HG02852 (cell line): ENCODE results near the gene RDH12.
A peak's percentile ranks its signal among the peaks of the same experiment; 100 is the strongest.
"Not testable (repeated sequence)": the region's sequence is repeated elsewhere in the genome, so short reads cannot be mapped to it uniquely, and the experiment has no call there.

Source experiments
- ATAC-seq: cut with Tn5 transposase; IDR thresholded peaks from one replicate; pipeline ENCODE4 v1.9.1; 2021; ENCODE audit warnings: mild to moderate bottlenecking, moderate library complexity; ENCODE audit not compliant: unreplicated experiment

Gene RDH12

DNA sequence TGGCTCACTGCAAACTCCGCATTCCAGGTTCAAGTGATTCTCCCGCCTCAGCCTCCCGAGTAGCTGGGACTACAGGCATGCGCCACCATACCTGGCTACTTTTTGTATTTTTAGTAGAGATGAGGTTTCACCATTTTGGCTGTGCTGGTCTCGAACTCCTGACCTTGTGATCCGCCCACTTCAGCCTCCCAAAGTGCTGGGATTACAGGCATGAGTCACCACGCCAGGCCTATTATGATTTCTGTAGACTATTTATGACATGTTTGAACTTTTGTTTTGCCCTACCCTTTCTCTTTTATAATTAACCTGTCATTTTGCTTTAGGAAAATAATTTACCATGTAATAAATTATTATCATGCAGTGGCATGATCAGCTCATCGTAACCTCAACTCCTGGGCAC is at the start of gene RDH12:
TSS of gene RDH12 (plus strand) at position 395 of the 400 bp plus-strand sequence. CDS start 20,757 bp downstream, outside the sequence.
- ATAC-seq = not testable (repeated sequence)

DNA sequence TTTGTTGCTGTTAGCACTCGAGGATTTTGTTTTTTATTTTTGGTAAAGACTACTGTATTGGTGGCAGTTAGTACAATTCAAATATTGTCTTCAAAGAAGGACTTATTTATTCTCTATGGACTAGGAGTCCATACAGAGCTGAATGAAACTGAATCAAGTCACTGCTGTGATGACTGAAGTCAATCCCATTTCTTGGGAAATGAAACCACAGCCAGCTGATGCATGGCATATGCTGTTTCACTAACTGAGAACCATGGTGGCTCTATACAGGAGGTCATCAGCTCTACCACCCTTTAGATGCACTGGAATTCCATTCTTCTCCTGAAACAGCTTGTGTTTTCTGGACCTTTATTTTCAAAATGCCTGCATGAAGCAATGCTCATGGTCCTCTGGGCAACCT is 49.5 kb upstream of the RDH12 start:
- no peak for ATAC-seq

DNA sequence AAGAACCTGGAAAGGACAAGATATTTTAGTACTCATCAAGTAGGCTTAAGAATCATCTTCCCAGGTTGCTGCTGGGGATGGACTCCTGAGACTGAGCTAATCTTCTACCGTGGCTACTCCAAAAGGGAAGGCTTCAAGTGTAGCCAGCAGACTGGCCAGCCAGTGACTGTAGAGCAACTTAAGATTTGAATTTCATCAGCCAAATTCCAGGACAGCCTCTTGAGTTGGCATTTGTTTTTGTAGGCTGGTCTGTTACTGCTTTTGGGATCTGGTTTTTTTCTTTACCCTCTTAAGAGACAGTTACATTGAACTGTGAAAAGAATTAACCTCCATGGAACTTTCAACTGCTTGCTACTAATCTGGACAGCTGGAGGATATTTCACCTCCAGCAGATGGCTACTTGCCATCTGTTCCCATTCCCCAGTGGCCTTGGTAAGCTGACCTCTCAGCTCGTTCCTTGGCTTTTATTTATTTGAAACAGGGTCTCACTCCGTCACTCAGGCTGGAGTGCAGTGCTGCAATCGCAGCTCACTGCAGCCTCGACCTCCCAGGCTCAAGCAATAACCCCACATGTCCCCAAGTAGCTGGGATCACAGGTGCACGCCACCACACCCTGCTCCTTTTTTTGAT is 47.9 kb upstream of the RDH12 start:
- ATAC-seq = no peak

DNA sequence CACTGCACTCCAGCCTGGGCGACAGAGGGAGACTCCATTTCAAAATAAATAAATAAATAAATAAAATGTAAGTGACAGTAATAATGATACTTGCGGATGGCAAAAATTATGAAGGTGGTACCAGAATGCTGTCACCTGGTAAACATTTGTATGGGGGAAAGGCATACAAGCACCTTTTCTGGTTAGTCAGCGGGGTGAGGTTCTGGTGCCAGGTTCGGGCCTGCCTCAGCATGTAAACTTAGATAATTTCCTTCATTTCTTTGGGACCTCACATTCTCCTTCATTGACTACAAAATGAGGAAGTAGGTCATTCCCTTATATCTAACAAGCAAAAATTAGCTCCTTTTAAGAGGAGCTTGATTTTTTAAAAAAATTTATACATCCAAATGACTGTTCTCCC is 38.1 kb upstream of the RDH12 start:
- no peak for ATAC-seq

DNA sequence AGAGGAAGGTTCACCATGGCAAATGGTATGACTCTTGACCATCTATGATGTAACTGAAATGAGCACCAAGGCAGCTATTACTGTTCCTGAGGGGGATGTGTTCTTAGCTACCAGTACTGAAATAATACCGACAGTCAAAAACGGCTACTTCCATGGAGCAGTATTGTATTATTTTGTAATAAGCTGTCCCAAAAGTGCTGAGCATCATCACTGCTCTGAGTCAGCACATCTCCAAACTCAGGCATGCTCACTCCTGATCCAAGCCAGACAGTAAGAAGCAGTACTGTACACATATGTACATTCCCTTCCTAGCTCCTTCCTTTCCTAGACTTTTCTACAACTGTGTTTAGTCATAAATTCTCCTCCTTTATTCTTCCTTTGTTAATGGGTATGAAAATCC is 35.8 kb upstream of the RDH12 start:
- ATAC-seq = no peak

DNA sequence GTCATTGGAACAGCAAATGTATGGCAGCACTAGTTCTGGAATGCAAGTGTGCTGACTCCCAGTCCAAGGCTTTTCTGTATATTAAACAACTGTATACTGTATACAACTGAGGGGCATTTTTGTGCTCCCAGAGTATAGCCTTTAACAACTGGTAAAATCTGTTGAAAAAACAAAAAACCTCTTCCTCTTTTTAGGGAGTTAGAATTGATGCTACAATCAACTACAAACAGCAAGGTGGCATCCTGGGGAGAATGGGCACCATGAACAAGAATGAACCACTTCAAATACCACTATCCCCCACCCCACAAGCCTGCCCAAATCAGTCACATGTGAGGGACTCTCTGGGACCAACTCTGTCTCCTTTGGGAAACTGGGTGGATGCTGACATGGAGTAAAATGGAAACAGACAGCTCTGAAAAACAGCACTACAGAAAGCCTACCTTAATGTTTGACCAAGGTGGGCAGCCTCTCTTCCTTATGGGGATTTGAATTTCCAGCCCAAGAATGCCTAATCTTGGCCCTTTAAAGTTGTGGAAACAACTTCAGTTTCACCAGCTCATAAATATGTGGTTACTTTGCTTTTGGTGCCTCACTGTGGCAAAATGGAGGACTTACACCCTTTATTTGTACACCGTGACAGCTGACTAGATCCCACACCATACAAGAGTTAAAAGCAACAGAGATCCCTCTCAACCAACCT is 34.8 kb upstream of the RDH12 start:
- no peak for ATAC-seq

DNA sequence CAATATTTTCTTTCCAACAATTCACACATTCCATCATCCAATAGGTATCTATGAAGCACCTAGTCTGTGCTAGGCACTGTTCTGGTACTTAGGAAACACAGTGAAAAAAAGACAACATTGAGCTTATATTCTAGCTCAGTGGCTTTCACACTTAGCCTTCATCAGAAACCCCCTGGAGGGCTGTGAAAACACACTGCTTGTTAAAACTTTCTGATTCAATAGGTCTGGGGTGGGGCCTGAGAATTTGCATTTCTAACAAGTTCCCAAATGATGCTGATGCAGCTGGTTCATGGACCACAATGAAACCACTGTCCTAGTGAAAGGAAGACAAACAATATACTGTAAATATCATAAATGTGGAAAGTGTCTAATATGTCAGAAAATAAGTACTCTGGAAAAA is 33.1 kb upstream of the RDH12 start:
- ATAC-seq = no peak

DNA sequence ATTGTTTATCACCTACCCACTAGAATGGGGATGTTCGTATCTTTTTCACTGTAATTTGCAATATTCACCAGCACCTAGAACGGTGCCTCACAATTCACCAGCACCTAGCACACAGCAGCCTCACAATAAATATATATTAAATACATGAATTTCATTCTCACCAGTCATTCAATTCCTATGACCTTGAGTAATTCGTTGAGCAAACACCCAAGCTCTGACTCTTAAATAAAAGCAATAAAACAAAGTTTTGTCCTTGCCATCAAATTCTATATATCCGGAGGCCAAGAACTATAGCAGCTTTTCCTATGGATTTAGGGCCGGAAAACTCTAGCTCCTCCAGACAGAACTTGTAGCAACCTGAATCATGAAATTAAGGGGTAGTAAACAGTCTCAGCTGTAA is 28.2 kb upstream of the RDH12 start:
- no peak for ATAC-seq

DNA sequence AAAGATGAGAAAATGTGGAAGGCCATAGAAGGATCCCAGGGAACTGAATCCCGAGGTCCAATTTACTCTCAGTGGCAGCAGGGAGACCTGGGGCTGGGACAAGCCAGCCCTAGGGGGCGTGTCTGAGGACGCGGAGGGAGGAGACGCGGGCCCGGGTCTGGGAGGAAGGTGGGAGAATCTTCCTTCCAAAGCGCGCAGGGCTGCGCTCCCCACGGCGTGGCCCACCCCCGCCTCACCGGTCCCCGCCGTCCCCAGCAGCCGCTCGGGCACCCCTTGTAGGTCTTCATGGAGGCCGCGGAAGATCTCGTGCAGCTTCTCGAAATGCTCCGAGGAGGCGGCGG is 27.6 kb upstream of the RDH12 start:
- peak; percentile 49 for ATAC-seq

DNA sequence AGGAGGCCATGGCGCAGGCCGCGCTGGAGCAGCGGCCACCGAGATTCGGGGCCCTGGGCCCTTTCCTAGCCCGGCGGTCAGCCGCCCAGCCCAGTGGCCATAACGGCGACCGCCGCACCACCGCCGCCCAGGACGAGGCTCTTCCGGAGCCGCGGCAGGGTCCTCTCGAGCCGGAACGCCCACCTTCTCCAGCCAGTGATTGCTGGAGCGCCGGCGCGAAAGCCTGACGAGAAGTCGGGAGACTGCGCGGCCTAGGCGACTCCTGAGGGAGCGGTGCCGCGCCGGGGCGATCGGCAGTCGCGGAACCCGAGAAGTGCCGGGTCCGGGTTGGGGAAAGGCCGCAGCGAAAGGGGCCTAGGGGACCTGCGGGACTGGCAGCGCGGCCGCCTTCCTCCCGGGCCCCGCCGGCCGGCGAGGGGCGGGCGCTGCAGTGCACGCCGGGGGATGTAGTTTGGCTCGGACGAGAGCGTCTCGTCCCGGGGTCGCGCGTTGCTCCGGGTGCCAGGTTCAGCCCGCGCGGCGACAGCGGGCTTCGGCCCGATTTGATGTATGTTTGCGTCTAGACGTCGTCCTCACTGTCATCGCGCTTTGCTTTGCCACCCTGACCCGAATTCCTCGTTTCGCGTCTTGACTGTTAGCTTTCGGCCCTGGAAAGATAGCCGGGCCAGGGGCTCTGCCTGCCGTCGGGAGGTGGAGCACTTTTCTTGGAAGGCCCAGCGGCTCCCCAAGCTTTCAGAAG is 27.0 kb upstream of the RDH12 start, which contains the start of gene VTI1B:
TSS of gene VTI1B (minus strand) at position 153 of the 739 bp plus-strand sequence. CDS start at position 10, 143 bp downstream.
- ATAC-seq = peak; percentile 90

DNA sequence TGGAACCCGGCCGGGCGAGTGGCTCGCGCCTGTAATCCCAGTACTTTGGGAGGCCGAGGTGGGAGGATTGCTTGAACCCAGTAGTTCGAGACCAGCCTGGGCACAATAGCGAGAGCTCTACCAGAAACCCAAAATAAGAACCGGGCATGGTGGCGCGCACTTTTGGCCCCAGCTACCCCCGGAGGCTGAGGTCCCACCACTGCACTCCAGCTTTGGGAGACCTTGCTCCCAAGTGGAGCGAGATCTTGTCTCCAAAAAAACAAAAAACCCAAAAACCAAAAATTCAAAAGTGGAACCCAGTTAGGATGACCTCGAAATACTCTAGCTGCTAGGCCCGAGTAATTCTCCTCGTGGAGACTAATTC is 26.5 kb upstream of the RDH12 start:
- no peak for ATAC-seq

DNA sequence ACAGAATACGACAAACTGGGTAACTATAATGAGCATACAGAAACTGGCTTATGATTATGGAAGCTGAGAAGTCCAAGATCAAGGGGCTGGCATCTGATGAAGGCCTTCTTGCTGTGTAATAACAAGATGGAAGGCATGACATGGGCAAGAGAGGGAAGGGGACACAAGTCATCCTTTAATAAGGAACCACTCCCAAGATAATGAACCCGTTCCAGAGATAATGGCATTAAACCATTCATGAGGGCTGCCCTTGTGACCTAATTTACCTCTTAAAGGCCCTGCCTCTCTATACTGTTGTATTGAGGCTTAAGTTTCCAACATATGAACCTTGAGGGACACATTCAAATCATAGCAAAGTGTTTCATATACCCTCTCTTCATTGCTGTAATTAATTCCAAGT is 22.7 kb upstream of the RDH12 start:
- no peak for ATAC-seq

DNA sequence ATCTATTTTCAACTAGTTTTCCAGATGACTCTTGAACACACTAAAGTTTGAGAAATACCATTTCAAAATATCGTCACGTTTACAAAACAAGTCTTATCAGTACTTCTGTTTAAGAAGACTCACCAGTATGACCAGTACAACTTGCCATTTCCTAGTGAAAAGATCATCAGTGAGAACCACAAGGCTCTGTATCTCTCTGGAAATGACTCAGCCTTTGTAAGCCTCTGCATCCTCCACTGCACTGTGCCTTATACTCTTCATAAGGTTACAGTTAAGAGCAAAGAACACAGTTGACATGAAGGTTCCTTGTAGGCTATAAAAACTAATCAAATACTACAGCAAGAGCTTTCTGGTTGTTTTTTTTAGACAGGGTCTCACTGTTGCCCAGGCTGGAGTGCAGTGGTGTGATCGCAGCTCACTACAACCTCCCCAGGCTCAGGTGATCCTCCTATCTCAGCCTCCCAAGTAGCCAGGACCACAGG is 21.5 kb upstream of the RDH12 start:
- peak; percentile 100 for ATAC-seq

DNA sequence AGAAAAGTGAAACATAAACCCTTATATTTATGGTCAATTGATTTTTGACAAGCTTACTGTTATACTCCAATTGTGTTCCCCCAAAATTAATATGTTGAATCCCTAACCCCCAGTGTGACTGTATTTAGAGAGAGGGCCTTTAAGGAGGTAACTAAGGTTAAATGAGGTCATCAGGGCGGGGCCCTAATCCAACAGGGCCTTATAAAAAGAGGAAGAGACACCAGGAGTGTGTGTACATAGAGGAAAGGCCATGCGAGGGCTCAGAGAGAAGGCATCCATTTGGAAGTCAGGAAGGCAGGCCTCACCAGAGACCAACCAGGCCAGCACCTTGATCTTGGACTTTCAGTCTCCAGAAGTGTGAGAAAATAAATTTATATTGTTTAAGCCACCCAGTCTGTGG is 20.7 kb upstream of the RDH12 start:
- ATAC-seq = no peak

DNA sequence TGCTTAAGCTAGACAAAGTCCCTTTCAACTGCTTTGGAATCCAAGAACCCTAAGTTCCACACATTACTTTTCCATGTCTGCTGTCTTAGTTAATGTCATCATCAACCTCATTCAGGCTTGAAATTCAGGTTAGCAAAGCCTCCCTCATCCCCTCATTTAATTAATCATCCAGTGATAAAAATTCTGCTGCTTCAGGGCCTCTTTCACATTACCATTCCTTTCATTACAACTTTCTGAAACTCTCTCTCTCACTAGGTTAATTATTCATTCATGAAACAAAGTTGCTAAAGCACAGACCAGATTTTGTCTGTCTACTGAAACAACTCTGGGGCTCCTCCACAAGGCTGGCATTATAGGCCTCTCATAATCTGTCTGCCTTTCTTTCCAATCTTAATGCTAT is 17.8 kb upstream of the RDH12 start:
- ATAC-seq = no peak

DNA sequence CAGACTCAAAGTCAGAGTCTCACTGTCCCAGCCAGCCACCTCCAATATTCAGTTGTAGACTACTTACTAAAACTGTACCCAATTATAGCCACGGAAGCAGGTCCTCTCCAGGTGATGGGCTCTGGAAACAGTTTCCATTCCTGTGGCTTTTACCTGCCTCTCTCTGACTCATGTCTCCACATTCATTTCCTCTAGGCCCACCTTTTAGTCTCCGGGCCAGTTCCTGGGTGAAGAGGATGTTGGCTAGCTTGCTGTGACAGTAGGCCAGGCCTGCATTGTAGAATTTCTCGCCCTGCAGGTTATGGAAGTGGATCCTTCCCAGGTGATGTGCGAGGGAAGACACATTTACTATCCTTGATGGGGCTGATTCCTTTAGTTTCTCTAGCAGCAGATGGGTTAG is 11.7 kb upstream of the RDH12 start:
- no peak for ATAC-seq

DNA sequence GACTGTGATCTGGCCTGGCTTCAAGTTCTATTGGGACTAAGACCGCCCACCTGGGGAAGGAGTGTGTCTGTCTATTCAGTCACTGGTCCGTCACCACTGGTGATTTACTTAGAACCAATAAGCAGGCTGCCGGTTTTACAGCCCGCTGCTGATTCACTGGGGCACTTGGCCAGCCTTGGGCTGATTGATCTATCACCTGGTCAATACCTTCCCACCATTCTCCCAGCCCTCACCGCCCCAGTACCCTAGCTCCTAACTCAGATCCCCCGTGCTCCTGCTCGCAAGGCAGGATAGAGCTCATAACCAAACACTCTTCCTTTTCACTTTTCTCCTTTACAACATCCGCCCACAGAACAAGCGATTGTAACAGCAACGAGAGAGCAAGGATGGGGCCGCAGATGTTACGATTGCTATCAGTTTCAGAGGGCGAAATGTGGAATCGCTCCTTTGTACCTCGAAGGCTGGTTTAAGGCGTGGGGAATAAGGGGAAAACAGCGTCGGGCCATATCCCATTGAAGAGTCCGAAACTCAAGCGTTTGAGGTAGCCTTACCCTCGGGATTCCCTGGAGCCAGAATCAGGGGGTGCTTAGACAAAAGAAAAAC is 6.8 kb upstream of the RDH12 start:
- peak; percentile 86 for ATAC-seq

DNA sequence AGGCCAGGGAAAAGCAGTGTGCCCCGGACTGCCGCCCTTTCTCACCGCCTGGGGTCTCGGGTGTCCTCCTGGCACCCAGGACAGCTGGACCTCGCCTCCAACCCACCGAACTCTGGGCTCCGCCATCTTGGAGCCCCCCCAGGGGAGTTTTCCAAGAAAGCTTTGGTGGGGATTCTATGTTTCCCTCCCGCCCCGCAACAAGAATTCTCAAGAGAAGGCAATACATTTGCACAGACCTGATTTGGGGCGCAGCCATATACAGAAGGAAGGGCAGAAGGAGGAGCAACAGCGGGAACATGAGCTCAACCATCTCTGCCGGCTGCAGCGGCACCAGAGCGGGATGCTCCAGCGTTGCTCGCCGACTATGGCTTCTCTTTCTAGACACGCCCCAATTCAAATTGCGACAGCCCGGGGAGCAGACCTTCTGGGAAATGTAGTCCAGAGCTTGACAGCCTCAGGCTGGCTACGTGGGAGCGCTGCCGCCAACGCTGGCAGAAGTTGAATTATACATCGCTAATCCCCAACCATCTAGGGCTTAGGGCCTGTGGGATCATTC is 6.2 kb upstream of the RDH12 start, which contains the start of gene RDH11:
TSS of gene RDH11 (minus strand) at position 371 of the 556 bp plus-strand sequence. CDS start at position 310, 61 bp downstream.
- ATAC-seq = peak; percentile 87

DNA sequence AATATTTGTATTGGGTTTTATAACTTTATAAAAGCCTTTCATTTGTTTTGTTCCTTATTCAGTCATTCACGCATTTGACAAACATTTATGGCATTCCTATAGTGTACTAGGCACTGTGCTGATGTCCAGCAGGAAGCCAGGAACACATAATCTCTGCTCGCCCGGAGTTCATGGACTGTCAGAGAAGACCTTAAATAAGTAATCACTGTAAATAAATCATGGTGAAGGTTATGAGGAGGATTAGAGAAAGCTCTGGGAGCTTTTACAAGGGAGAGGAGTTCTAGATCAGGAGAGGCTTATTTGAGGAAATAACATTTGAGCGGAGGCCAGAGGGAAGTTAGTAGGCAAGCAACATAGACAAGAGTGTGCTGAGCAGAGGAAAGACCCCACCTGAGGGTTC is 4.7 kb upstream of the RDH12 start:
- no peak for ATAC-seq

DNA sequence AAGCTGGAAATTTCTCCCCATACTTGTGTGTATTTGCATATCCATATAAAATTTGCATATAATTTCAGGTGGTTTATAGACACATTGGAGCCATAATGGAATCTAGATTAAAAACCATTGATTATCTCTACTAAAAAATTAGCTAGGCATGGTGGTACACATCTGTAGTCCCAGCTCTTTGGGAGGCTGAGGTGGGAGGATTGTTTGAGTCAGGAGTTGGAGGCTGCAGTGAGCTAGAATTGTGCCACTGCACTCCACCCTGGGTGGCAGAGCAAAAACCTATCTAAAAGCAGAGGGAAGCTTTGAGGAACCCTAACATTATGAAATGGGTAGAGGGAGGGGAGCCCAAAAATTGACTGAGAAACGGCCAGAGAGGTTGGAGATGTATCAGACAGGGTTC is 3.5 kb upstream of the RDH12 start:
- no peak for ATAC-seq

DNA sequence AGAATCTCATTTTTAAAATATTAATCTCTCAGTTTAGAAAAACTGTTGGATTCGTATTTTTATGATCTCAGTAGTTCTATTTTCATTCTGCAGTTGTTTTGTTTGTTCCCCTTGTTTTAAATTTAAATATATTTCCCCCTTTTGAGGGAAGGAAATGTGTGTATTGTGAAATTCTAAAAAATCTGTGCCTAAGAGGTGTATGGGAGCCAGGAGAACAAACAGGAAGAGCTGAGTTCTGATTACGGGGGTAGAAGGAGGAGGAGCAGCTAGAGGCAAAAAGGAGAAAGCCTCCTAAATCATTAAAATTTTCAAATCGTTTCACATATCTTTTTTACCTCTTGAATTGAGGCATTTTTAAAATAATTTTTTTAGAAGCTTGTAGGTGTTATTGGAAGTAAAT is 2.3 kb downstream of the RDH12 start:
- ATAC-seq = no peak
